ENCODE results near the gene RPAIN. TPM values are rescaled to one million over a fixed set of nuclear protein-coding genes. Genes with fewer than 3 reads are reported as not detected.

RPAIN gene
- total and polyA plus RNA-seq, 2 donors (not counting 1 experiment from before 2014, with no cell fraction given): 73.9 to 125 TPM

GRCh38 chr17:5408186-5408585 lies 11.8 kb upstream of the RPAIN start:
- no peak overlapping the region for H3K4me3 ChIP-seq (ENCODE audit: control extremely low read depth in 1 of 5, extremely low read depth in 1 of 5, insufficient read depth in 1 of 5, low read depth in 2 of 5, low read length in 4 of 5)
- Mint-ChIP-seq H3K27me3 (no peaks in the 10 kb centered on the region), H3K4me3 (no peak overlapping the region), H3K27ac (no peak overlapping the region), H3K4me1 (peaks cover 28% of the 10 kb centered on the region), H3K9me3 (ENCODE audit: insufficient read depth) (no peaks in the 10 kb centered on the region)
- DNase-seq (no peak), ATAC-seq (ENCODE audit: low read depth) (no peak)
- intact Hi-C loops (cut with micrococcal nuclease): no loop called here
- POLR2A ChIA-PET: interaction anchor here (0.6 kb wide), 1 partner anchor 324 kb away, joined by 7 read pairs; no protein-coding TSS in a partner anchor
- no peak for TF ChIP-seq EZH2 (IDR thresholded peaks at IDR 0.05; ENCODE audit: borderline replicate concordance, insufficient read depth, low read depth, low read length, poor library complexity, severe bottlenecking)
- TF ChIP-seq CTCF (IDR thresholded peaks at IDR 0.05): no peak
- peaks cover 82% of the 10 kb centered on the region for H4K20me1 ChIP-seq (ENCODE audit: control insufficient read depth, insufficient read depth, low read length, poor library complexity, severe bottlenecking)
- peaks cover 94% of the 10 kb centered on the region for H3K79me2 ChIP-seq (ENCODE audit: control insufficient read depth, insufficient read depth, low read length)
- peaks cover 0 to 3% of the 10 kb centered on the region in 2 donors for H3K4me1 ChIP-seq (ENCODE audit: control insufficient read depth in 2 of 2, insufficient read depth in 2 of 2, low read length in 2 of 2)
- H3K9ac ChIP-seq (ENCODE audit: low read length): no peak overlapping the region
- no CpG with 5 or more reads among the region's 5 CpGs for WGBS (ENCODE audit: insufficient coverage)
- CTCF ChIA-PET: no interaction called here
- no peak overlapping the region for H3K4me2 ChIP-seq (replicated peaks; ENCODE audit: low read depth, low read length, poor library complexity, severe bottlenecking)
- H3K36me3 ChIP-seq (replicated peaks in 1 of 2; ENCODE audit: control extremely low read depth in 1 of 2, control insufficient read depth in 1 of 2, extremely low read depth in 1 of 2, insufficient read depth in 2 of 2, low read length in 1 of 2): peaks cover 46 to 94% of the 10 kb centered on the region in 2 experiments
- H3K9me3 ChIP-seq (ENCODE audit: control extremely low read depth in 1 of 3, control insufficient read depth in 2 of 3, insufficient read depth in 1 of 3, low read length in 2 of 3): no peaks in the 10 kb centered on the region
- no peaks in the 10 kb centered on the region for H3K27me3 ChIP-seq (replicated peaks in 1 of 4; ENCODE audit: control extremely low read depth in 1 of 4, control insufficient read depth in 3 of 4, insufficient read depth in 4 of 4, low read length in 3 of 4)
- H2AFZ ChIP-seq (ENCODE audit: insufficient read depth, low read depth, low read length, poor library complexity, severe bottlenecking): no peak overlapping the region
- H3K27ac ChIP-seq (ENCODE audit: low read length in 2 of 2): no peak overlapping the region

- ChIA-PET CTCF (interaction anchor here (0.6 to 0.8 kb wide), 2 partner anchors 185 to 213 kb away, joined by 3 to 4 read pairs; no protein-coding TSS in a partner anchor), POLR2A (no interaction called here)
- Histone ChIP-seq H3K9me3 (ENCODE audit: control extremely low read depth in 1 of 3, control insufficient read depth in 2 of 3, insufficient read depth in 1 of 3, low read length in 2 of 3) (no peaks in the 10 kb centered on the region), H3K36me3 (replicated peaks in 1 of 2; ENCODE audit: control extremely low read depth in 1 of 2, control insufficient read depth in 1 of 2, extremely low read depth in 1 of 2, insufficient read depth in 2 of 2, low read length in 1 of 2) (peaks cover 43 to 94% of the 10 kb centered on the region in 2 experiments), H3K79me2 (ENCODE audit: control insufficient read depth, insufficient read depth, low read length) (peaks cover 96% of the 10 kb centered on the region), H3K4me2 (replicated peaks; ENCODE audit: low read depth, low read length, poor library complexity, severe bottlenecking) (no peak overlapping the region), H4K20me1 (ENCODE audit: control insufficient read depth, insufficient read depth, low read length, poor library complexity, severe bottlenecking) (peaks cover 88% of the 10 kb centered on the region), H3K4me1 (ENCODE audit: control insufficient read depth in 2 of 2, insufficient read depth in 2 of 2, low read length in 2 of 2) (peaks cover 0 to 3% of the 10 kb centered on the region in 2 donors), H3K27ac (ENCODE audit: low read length in 2 of 2) (peak overlapping the region in 1 of 2 donors; percentile 32), H3K4me3 (ENCODE audit: control extremely low read depth in 1 of 5, extremely low read depth in 1 of 5, insufficient read depth in 1 of 5, low read depth in 2 of 5, low read length in 4 of 5) (no peak overlapping the region), H2AFZ (ENCODE audit: insufficient read depth, low read depth, low read length, poor library complexity, severe bottlenecking) (no peak overlapping the region), H3K9ac (ENCODE audit: low read length) (no peak overlapping the region), H3K27me3 (replicated peaks in 1 of 4; ENCODE audit: control extremely low read depth in 1 of 4, control insufficient read depth in 3 of 4, insufficient read depth in 4 of 4, low read length in 3 of 4) (no peaks in the 10 kb centered on the region)
- no peaks in the 10 kb centered on the region for H3K9me3 Mint-ChIP-seq (ENCODE audit: insufficient read depth)
- no peak overlapping the region for H3K4me3 Mint-ChIP-seq
- no peak for TF ChIP-seq CTCF (IDR thresholded peaks at IDR 0.05)
- no peak for TF ChIP-seq EZH2 (IDR thresholded peaks at IDR 0.05; ENCODE audit: borderline replicate concordance, insufficient read depth, low read depth, low read length, poor library complexity, severe bottlenecking)
- peaks cover 36% of the 10 kb centered on the region for H3K4me1 Mint-ChIP-seq
- no peaks in the 10 kb centered on the region for H3K27me3 Mint-ChIP-seq
- WGBS (ENCODE audit: insufficient coverage): 83% methylated on average over 7 of the region's 7 CpGs
- no peak overlapping the region for H3K27ac Mint-ChIP-seq
- ATAC-seq (ENCODE audit: low read depth) (no peak), DNase-seq (no peak)
- intact Hi-C loops (cut with micrococcal nuclease): loop anchor here (10.0 kb wide), 2 partner anchors 46 to 296 kb away; partner anchors contain the start of genes USP6 and ZNF232
These were observed 9.2 kb upstream of the RPAIN start for GRCh38 chr17:5410594-5411272.

Data from B cell (primary cell).